NCI-H82 (cell line): ENCODE measurements around the gene EPO.

Source experiments
- DNase-seq: peaks from one replicate; lab custom pipeline; 2025; lab: John Stamatoyannopoulos, UW

The EPO gene

DNA sequence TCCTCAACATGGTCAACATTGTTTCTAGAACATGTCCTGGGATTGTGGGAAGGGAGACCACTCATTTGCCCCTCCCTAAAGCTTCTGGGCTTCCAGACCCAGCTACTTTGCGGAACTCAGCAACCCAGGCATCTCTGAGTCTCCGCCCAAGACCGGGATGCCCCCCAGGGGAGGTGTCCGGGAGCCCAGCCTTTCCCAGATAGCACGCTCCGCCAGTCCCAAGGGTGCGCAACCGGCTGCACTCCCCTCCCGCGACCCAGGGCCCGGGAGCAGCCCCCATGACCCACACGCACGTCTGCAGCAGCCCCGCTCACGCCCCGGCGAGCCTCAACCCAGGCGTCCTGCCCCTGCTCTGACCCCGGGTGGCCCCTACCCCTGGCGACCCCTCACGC lies at the start of gene EPO:
EPO (plus strand) TSS at position 190 of the 392 bp plus-strand sequence. CDS start 513 bp downstream, outside the sequence.
- no peak for DNase-seq

- no peak for DNase-seq
Measured at GRCh38 chr7:100671353-100672327, 48.6 kb upstream of the EPO start.

- DNase-seq: peak; percentile 99
Measured at GRCh38 chr7:100673302-100673941, 46.8 kb upstream of the EPO start, which contains the start of gene GNB2. Gene GNB2 (plus strand): TSS chr7:100673740. CDS start chr7:100676266, 2,526 bp downstream.

DNA sequence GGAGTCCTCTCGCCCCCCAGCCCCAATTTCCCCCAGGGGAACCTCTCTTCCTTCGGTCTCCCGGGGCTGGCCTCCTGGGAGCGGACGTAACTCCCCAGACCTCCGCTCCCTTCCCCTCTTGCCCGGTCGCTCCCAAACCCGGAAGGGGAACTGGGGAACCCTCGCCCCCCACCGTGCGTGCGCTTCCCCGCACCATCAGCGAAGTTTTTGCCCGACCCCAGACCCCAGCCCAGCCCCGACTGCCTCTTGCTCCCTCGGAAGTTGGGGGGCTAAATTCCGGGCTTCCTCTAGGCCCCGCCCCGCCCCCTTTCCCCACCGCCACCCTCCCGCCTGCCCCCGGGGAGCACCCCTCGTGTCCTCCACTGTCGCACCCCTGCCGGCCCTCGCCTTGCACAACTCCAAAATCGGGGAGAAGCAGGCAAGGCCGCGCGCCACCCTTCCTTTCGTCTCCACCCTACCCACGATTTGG lies 46.3 kb upstream of the EPO start:
- peak; percentile 64 for DNase-seq

DNA sequence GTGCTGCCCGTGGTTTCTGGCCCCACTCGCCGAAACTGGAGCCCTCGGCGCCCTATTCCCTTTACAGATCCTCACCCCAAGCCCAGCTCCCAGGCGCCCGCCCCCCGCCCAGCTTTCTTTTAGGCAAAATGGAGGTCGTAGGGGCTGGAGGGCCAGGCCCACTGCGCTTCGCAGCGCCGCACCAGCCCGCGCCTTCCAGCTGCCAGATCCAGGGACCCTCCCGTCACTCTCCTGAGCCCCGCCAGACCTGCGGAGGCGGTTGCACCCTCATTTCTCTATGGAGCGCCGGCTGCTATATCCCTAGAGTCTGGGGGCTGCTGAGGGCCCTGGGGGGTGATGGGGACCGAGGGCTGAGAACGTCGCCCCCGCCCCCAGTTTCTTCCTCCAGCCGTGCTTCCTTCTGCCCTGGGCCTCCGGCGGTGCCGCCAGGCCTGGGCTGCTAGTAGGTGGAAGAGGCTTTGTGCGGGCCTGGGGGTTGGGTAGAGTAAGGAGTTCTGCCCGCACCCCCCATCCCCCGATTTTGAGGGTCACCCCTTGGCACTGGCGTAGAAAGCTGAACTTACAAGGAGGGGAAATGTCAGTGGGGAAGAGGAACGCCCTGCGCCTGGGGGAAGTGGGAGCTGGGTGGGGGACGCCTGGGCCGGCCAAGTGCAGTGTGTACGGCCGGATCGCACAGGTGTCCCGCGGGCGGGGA lies 45.7 kb upstream of the EPO start:
- peak; percentile 58 for DNase-seq

- no peak for DNase-seq
Measured at GRCh38 chr7:100675105-100675451, 45.2 kb upstream of the EPO start.

GRCh38 chr7:100675581-100676350 lies 44.5 kb upstream of the EPO start:
- peak; percentile 78 for DNase-seq

GRCh38 chr7:100676501-100677306 lies 43.6 kb upstream of the EPO start:
- no peak for DNase-seq

DNA sequence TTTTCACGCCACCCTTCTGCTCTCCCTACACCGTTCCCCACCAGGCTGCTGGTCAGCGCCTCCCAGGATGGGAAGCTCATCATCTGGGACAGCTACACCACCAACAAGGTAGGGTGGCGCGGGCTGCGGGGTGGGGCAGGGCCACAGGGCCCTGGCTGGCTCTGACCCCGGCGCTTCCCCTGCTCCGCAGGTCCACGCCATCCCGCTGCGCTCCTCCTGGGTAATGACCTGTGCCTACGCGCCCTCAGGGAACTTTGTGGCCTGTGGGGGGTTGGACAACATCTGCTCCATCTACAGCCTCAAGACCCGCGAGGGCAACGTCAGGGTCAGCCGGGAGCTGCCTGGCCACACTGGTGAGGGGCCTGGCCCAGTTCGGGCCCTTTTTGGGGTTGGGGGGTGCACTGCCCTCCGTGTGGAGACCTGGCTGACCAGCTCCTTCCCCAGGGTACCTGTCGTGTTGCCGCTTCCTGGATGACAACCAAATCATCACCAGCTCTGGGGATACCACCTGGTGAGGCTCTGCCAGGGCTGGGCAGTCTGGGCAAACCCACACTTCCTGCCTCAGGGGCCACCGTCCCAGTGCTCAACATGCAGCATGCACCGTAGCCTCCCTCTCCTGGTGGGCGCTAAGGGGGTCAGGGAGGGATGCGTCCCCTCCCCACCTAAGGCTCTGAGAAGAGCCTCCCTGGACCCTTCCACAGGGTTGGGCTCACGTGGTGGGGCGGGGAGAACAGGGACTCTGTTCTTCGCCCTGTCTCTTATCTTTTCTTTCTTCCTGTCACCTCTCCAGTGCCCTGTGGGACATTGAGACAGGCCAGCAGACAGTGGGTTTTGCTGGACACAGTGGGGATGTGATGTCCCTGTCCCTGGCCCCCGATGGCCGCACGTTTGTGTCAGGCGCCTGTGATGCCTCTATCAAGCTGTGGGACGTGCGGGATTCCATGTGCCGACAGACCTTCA lies 42.7 kb upstream of the EPO start:
- DNase-seq: no peak

GRCh38 chr7:100678291-100678984 lies 41.8 kb upstream of the EPO start:
- DNase-seq: no peak

- no peak for DNase-seq
Measured at GRCh38 chr7:100679129-100679926, 40.9 kb upstream of the EPO start.

- DNase-seq: no peak
Measured at GRCh38 chr7:100679927-100680575, 40.2 kb upstream of the EPO start.

- DNase-seq: peak; percentile 23
Measured at GRCh38 chr7:100680576-100681271, 39.5 kb upstream of the EPO start.

GRCh38 chr7:100681491-100682227 lies 38.6 kb upstream of the EPO start:
- no peak for DNase-seq

DNA sequence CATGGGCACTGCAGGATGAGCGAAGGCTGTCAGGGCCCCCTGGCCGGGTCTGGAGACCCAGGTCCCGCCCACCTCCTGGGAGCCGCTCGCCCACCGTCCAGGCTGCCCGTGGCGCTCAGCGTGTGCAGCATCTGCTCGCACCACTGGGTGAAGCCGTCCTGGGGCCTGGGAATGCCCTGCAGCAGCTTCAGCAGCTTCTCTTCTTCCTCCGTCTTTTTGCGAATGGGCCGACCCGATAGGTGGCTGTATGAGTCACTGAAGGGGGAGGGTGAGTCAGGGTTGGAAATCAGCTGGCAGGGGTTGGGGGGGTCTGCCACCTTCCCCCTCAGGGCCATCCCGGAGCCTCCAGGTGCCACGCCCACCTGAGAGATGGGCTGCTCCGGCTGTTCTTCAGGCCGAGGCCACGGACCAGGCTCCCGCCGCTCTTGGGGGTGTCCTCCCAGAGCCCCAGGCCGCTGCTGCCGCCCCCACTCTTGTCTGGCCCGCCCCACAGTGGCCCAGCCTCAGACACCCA lies 38.0 kb upstream of the EPO start:
- DNase-seq: no peak
